Choroid plexus epithelial cell (primary cell): ENCODE data around the gene DIP2C.

Source experiments
- DNase-seq: peaks from one replicate; pipeline ENCODE4 v3.0.0-alpha.2; 2010; ENCODE audit warnings: low read depth
- H3K4me3 ChIP-seq: 2 replicates; pipeline ENCODE4 v1.5.1; 2011; ENCODE audit warnings: low read depth, mild to moderate bottlenecking, control low read depth, low read length, moderate library complexity
- TF ChIP-seq, protein P1 (sequence below): conservative IDR thresholded peaks from 2 replicates; pipeline ENCODE4 v1.5.1; 2011; ENCODE audit warnings: low read depth, mild to moderate bottlenecking, control low read depth, inconsistent platforms, low read length, moderate library complexity

The DIP2C gene

DNA sequence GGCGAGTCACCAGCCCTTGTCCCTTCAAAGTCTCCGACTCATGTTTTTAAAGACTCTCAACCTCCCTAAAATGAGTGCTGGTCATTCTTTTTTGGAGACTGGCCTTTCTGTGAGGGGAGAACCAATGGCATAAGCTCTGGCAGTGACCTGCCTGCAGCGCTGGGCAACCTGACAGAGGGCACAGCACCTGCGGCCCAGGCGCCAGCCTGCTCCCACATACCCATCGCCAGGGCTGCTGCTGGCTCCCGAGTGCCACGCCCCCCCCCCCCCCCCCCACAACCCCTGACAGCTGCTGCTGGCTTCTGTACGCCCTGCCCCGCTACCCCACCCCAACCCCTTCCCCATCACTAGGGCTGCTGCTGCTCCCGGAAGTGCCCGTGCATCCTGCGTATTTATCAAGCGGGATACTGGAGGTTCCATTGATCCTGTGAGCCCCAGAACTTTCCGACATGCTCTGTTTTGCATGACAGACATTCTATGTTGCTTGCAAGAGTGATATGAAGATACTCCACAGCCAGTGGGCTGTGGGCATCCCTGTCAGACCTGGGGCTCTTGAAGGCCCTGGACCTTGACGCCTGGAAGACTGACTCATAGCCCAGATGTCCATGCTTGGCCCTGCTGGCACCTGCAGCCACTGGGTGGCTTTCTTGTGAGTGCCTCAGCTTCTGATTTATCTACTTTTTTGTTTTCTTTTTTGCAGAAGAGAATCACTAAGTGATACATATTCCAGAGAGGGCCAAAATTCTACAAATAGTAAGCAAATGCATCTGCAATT is 310.4 kb downstream of the DIP2C start:
- H3K4me3 ChIP-seq: no peak overlapping the region
- TF ChIP-seq, protein P1, sequence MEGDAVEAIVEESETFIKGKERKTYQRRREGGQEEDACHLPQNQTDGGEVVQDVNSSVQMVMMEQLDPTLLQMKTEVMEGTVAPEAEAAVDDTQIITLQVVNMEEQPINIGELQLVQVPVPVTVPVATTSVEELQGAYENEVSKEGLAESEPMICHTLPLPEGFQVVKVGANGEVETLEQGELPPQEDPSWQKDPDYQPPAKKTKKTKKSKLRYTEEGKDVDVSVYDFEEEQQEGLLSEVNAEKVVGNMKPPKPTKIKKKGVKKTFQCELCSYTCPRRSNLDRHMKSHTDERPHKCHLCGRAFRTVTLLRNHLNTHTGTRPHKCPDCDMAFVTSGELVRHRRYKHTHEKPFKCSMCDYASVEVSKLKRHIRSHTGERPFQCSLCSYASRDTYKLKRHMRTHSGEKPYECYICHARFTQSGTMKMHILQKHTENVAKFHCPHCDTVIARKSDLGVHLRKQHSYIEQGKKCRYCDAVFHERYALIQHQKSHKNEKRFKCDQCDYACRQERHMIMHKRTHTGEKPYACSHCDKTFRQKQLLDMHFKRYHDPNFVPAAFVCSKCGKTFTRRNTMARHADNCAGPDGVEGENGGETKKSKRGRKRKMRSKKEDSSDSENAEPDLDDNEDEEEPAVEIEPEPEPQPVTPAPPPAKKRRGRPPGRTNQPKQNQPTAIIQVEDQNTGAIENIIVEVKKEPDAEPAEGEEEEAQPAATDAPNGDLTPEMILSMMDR: no peak
- no peak for DNase-seq

DNA sequence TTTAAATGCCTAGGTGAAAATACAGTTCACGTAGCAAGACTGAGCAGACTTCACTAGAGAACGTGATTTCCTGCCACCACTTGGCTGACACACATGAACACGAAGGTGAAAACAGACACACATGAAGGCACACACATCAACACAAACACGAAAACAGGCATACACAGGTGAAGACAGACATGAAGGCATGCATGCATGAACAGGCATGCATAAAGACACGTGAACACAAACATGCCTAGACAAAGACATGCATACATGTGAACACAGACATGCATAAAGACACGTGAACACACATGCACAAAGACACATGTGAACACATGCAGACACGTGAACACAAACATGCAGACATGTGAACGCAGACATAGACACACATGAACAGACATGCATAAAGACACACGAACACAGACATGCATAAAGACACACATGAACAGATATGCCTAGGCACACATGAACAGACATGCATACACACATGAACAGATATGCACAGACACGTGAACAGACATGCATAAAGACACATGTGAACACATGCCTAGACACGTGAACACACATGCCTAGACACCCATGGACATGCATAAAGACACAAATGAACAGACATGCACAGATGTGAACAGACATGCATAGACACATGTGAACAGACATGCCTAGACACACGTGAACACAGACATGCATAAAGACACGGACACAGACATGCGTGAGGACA is 311.1 kb downstream of the DIP2C start:
- no peak for DNase-seq
- TF ChIP-seq, protein P1: no peak

GRCh38 chr10:377228-377627 is 312.2 kb downstream of the DIP2C start:
- no peak for DNase-seq
- H3K4me3 ChIP-seq: no peak overlapping the region
- TF ChIP-seq, protein P1: no peak

More for the DNA sequence above, 311.1 kb downstream of the DIP2C start:
- no peak overlapping the region for H3K4me3 ChIP-seq

GRCh38 chr10:375815-376505 is 313.5 kb downstream of the DIP2C start:
- DNase-seq: no peak
- TF ChIP-seq, protein P1: no peak
- no peak overlapping the region for H3K4me3 ChIP-seq

GRCh38 chr10:374354-374753 is 315.1 kb downstream of the DIP2C start:
- DNase-seq: no peak
- TF ChIP-seq, protein P1: no peak
- H3K4me3 ChIP-seq: no peak overlapping the region

DNA sequence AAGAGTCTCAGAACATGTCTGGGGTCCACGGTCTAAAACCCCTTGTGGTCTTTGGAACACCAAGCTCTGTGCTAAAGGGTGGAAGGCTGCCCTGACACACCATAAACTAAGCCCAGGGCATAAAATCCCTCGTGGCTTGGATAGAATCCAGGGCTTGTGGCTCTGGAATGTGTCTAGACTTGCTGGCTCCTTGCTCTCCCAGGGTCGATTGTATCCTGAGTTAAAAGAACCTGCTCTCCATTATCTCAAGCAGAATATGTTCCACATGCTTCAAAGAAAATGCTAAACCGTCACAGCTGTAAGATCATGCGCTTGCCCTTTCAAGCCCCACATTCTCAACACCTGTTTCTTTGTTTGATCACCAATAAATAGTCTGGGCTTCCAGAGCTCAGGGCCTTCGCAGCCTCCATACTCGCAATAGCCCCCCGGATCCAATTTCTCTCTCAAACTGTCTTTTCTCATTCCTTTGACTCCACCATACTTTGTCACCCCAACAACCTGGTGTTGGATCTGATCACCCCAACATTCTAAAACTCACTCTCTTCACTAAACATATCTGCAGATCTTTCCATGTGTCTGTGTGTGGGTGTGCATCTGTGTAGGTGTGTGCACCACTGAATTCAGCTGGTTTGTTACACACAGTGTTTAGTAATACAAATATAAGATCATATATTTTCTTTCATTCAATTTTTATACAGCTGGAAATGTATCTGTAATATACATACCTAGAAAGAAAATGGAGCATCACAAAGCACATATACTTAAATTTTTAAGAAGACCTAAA is 315.8 kb downstream of the DIP2C start:
- TF ChIP-seq, protein P1: no peak
- no peak overlapping the region for H3K4me3 ChIP-seq
- peak; percentile 88 for DNase-seq
